K562 (cell line): ENCODE data around the gene PRUNE1. TPM values are rescaled to one million over a fixed set of nuclear protein-coding genes. Genes with fewer than 3 reads are reported as not detected.

Experiments used
- CBX8 ChIP-seq: fragments of 200-600 bp; sonication (generic); IDR thresholded peaks from 2 replicates; pipeline ENCODE4 v1.6.1; 2012; ENCODE audit warnings: borderline replicate concordance, mixed run types, low read depth, mild to moderate bottlenecking, moderate library complexity, mixed read lengths, low read length, control low read depth, inconsistent platforms; ENCODE audit not compliant: poor library complexity, severe bottlenecking; ENCODE audit errors: extremely low read depth
- E2F1 ChIP-seq: sonication (generic); formaldehyde crosslinking; IDR thresholded peaks from 2 replicates; pipeline ENCODE4 v1.8.1; 2023; ENCODE audit warnings: mild to moderate bottlenecking, missing genetic modification reagents, moderate library complexity
- HCFC1 ChIP-seq: IDR thresholded peaks from 2 replicates; pipeline ENCODE4 v1.6.1; 2012; ENCODE audit warnings: low read depth, low read length, improper control_type of control experiment
- HEY1 ChIP-seq: fragments of 250-450 bp; sonication (Bioruptor Pico); IDR thresholded peaks from 2 replicates; pipeline ENCODE4 v1.5.0; 2020; ENCODE audit warnings: mild to moderate bottlenecking, moderate library complexity, borderline replicate concordance
- LEF1 ChIP-seq: fragments of 450-650 bp; IDR thresholded peaks from 2 replicates; pipeline ENCODE4 v1.6.1; 2016; ENCODE audit warnings: mild to moderate bottlenecking
- SMARCB1 ChIP-seq: IDR thresholded peaks from 2 replicates; pipeline ENCODE4 v1.6.1; 2011; ENCODE audit warnings: improper control_type of control experiment, low read depth; ENCODE audit not compliant: insufficient read length
- SP1 ChIP-seq: sonication (generic); formaldehyde crosslinking; IDR thresholded peaks from 2 replicates; pipeline ENCODE4 v1.8.1; 2022; ENCODE audit warnings: mild to moderate bottlenecking, missing genetic modification reagents
- SUPT5H ChIP-seq: fragments of 450-650 bp; IDR thresholded peaks from 2 replicates; pipeline ENCODE4 v1.6.1; 2016
- ZBTB2 ChIP-seq: fragments of 450-650 bp; IDR thresholded peaks from 2 replicates; pipeline ENCODE4 v1.6.1; 2016; ENCODE audit warnings: antibody characterized with exemption
- ZNF12 ChIP-seq: sonication (generic); formaldehyde crosslinking; IDR thresholded peaks from 2 replicates; pipeline ENCODE4 v1.4.0; 2020; ENCODE audit warnings: mild to moderate bottlenecking, missing genetic modification reagents
- ZNF124 ChIP-seq: sonication (generic); formaldehyde crosslinking; IDR thresholded peaks from 2 replicates; pipeline ENCODE4 v1.8.1; 2022; ENCODE audit warnings: missing genetic modification reagents
- ZNF407 ChIP-seq: fragments of 450-650 bp; IDR thresholded peaks from 2 replicates; pipeline ENCODE4 v1.6.1; 2016; ENCODE audit warnings: low read depth
- polyA plus RNA-seq, 8 experiments: library from polyadenylated mRNA; depleted of rRNA in 4 of 8; stranded (reverse) in 5 of 8; unstranded in 3 of 8; fragments of >200 nt; fragmentation: Nextera tagmentation in 2 of 8; fragmentation: Illumina TruSeq in 1 of 8; extraction: Ambion mirVana in 2 of 8; extraction: Trizol in 1 of 8; gene quantifications; 2 replicates each; pipeline versions ENCODE4 v1.2.1 to v1.2.3, GENCODE V29; 2011 to 2014; ENCODE audit warnings: inconsistent platforms in 1 of 8, missing spikeins in 1 of 8
- total RNA-seq, 7 experiments: library from RNA; depleted of rRNA in 6 of 7; stranded (reverse); fragments of >200 nt in 6 of 7; fragmentation: Illumina TruSeq in 2 of 7; extraction: Trizol in 2 of 7; gene quantifications; 2 replicates each; pipeline versions ENCODE4 v1.2.1 to v1.2.3, GENCODE V29; 2011 to 2021; ENCODE audit warnings: low replicate concordance in 1 of 7
- TF ChIP-seq, protein P1 (sequence below): fragments of 450-650 bp; IDR thresholded peaks from 2 replicates; pipeline ENCODE4 v1.6.1; 2017; ENCODE audit warnings: antibody characterized with exemption, mild to moderate bottlenecking

The PRUNE1 gene
- total and polyA plus RNA-seq, 9 of the 15 experiments (the other 6 are each of a cell fraction or from before 2014, with no cell fraction given) = 16.7 to 48.3 (median 26.2) TPM

- TF ChIP-seq ZNF407 = no peak
- no peak for TF ChIP-seq ZNF12 (CRISPR knock-in tag)
- TF ChIP-seq, protein P1, sequence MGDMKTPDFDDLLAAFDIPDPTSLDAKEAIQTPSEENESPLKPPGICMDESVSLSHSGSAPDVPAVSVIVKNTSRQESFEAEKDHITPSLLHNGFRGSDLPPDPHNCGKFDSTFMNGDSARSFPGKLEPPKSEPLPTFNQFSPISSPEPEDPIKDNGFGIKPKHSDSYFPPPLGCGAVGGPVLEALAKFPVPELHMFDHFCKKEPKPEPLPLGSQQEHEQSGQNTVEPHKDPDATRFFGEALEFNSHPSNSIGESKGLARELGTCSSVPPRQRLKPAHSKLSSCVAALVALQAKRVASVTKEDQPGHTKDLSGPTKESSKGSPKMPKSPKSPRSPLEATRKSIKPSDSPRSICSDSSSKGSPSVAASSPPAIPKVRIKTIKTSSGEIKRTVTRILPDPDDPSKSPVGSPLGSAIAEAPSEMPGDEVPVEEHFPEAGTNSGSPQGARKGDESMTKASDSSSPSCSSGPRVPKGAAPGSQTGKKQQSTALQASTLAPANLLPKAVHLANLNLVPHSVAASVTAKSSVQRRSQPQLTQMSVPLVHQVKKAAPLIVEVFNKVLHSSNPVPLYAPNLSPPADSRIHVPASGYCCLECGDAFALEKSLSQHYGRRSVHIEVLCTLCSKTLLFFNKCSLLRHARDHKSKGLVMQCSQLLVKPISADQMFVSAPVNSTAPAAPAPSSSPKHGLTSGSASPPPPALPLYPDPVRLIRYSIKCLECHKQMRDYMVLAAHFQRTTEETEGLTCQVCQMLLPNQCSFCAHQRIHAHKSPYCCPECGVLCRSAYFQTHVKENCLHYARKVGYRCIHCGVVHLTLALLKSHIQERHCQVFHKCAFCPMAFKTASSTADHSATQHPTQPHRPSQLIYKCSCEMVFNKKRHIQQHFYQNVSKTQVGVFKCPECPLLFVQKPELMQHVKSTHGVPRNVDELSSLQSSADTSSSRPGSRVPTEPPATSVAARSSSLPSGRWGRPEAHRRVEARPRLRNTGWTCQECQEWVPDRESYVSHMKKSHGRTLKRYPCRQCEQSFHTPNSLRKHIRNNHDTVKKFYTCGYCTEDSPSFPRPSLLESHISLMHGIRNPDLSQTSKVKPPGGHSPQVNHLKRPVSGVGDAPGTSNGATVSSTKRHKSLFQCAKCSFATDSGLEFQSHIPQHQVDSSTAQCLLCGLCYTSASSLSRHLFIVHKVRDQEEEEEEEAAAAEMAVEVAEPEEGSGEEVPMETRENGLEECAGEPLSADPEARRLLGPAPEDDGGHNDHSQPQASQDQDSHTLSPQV = peak; percentile 98
- no peak for TF ChIP-seq SMARCB1
- TF ChIP-seq E2F1 (CRISPR knock-in tag) = no peak
- TF ChIP-seq HEY1 = no peak
- TF ChIP-seq HCFC1 = no peak
- TF ChIP-seq CBX8 = no peak
- no peak for TF ChIP-seq SP1 (CRISPR knock-in tag)
- no peak for TF ChIP-seq SUPT5H
- TF ChIP-seq ZNF124 (CRISPR knock-in tag) = no peak
- TF ChIP-seq LEF1 = peak; percentile 94
- peak; percentile 86; the same call in 1 of the 2 replicates for TF ChIP-seq ZBTB2
Measured at GRCh38 chr1:150999051-150999674, 9.1 kb upstream of the PRUNE1 start (continued).
